Keratinocyte (primary cell): Measurements from ENCODE around the gene COL21A1. TPM values are rescaled to one million over a fixed set of nuclear protein-coding genes. Genes with fewer than 3 reads are reported as not detected.

ENCODE experiments used
- DNase-seq: peaks from one replicate; pipeline ENCODE4 v3.0.0-alpha.2; 2011; ENCODE audit warnings: low read depth, missing footprints, low spot score
- FAIRE-seq: peaks from 2 replicates; lab custom pipeline; 2011; peaks lifted over from hg19 to GRCh38; lab: Jason Lieb, UNC
- H2AFZ ChIP-seq: 2 replicates; pipeline ENCODE4 v1.6.0; 2012; ENCODE audit warnings: low read length, control low read depth, inconsistent platforms; ENCODE audit not compliant: control insufficient read depth
- H3K27ac ChIP-seq: 2 replicates; pipeline ENCODE4 v1.5.1; 2011; ENCODE audit warnings: low read length; ENCODE audit not compliant: control insufficient read depth, insufficient read depth
- H3K27me3 ChIP-seq: 3 replicates; pipeline ENCODE4 v1.6.0; 2011; ENCODE audit warnings: low read length; ENCODE audit not compliant: control insufficient read depth, insufficient read depth; ENCODE audit errors: extremely low read depth
- H3K36me3 ChIP-seq, 2 experiments: 2 replicates in 1 of 2; 3 replicates in 1 of 2; pipeline ENCODE4 v1.5.1; 2011; ENCODE audit warnings: low read length in 2 of 2, mild to moderate bottlenecking in 1 of 2; ENCODE audit not compliant: control insufficient read depth in 2 of 2, insufficient read depth in 2 of 2; ENCODE audit errors: extremely low read depth in 1 of 2
- H3K4me1 ChIP-seq: 3 replicates; pipeline ENCODE4 v1.5.1; 2011; ENCODE audit warnings: low read length; ENCODE audit not compliant: control insufficient read depth, insufficient read depth; ENCODE audit errors: extremely low read depth
- H3K4me2 ChIP-seq: 3 replicates; pipeline ENCODE4 v1.6.0; 2011; ENCODE audit warnings: low read depth, low read length; ENCODE audit not compliant: control insufficient read depth, insufficient read depth; ENCODE audit errors: extremely low read depth
- H3K4me3 ChIP-seq, 3 experiments: fragments of 200-600 bp in 1 of 3; sonication (generic) in 1 of 3; 2 replicates in 2 of 3; 3 replicates in 1 of 3; pipeline ENCODE4 v1.5.1; 2011 to 2016; ENCODE audit warnings: low read length in 3 of 3, mild to moderate bottlenecking in 3 of 3, control low read depth in 2 of 3, inconsistent platforms in 1 of 3, low read depth in 1 of 3, mixed read lengths in 1 of 3, mixed run types in 1 of 3, moderate library complexity in 1 of 3; ENCODE audit not compliant: control insufficient read depth in 2 of 3, insufficient read depth in 2 of 3; ENCODE audit errors: extremely low read depth in 1 of 3
- H3K79me2 ChIP-seq: 2 replicates; pipeline ENCODE4 v1.6.0; 2012; ENCODE audit warnings: low read length; ENCODE audit not compliant: control insufficient read depth, insufficient read depth
- H3K9ac ChIP-seq: 3 replicates; pipeline ENCODE4 v1.6.0; 2011; ENCODE audit warnings: low read length; ENCODE audit not compliant: control insufficient read depth, insufficient read depth; ENCODE audit errors: extremely low read depth
- H3K9me1 ChIP-seq: 3 replicates; pipeline ENCODE4 v1.6.0; 2011; ENCODE audit warnings: low read length; ENCODE audit not compliant: control insufficient read depth, insufficient read depth; ENCODE audit errors: extremely low read depth
- H3K9me3 ChIP-seq: 2 replicates; pipeline ENCODE4 v1.5.1; 2012; ENCODE audit warnings: low read depth, low read length; ENCODE audit not compliant: control insufficient read depth
- H4K20me1 ChIP-seq: 3 replicates; pipeline ENCODE4 v1.6.0; 2011; ENCODE audit warnings: low read length; ENCODE audit not compliant: control insufficient read depth, insufficient read depth; ENCODE audit errors: extremely low read depth
- EZH2 ChIP-seq: IDR thresholded peaks from one replicate; pipeline ENCODE4 v1.6.1; 2012; ENCODE audit warnings: inconsistent platforms, mild to moderate bottlenecking, low read length, moderate library complexity
- dilution Hi-C: fragments of 300-500 bp; cut with MboI; formaldehyde crosslinking; loops from one replicate; pipeline ENCODE4 v1.7.0; 2020; ENCODE audit warnings: low sequenced_read_pairs; ENCODE audit not compliant: extremely low pct_ligation_motif_present
- polyA plus RNA-seq, 5 experiments: library from polyadenylated mRNA; depleted of rRNA in 3 of 5; stranded (reverse) in 3 of 5; stranded (forward) in 1 of 5; unstranded in 1 of 5; fragments of >200 nt; gene quantifications; 1 replicate in 1 of 5; 2 replicates in 3 of 5; 3 replicates in 1 of 5; pipeline versions ENCODE4 v1.2.1 to v1.2.3, GENCODE V29; 2011 to 2012; ENCODE audit warnings: missing spikeins in 2 of 5, low read depth in 1 of 5, low replicate concordance in 1 of 5
- TF ChIP-seq, protein P1 (sequence below), 3 experiments: IDR thresholded peaks in 1 of 3; conservative IDR thresholded peaks in 1 of 3; optimal IDR thresholded peaks in 1 of 3; 2 replicates in 2 of 3; 3 replicates in 1 of 3; pipeline versions ENCODE3 to v1.5.1; 2011; ENCODE audit warnings: low read length in 3 of 3, mild to moderate bottlenecking in 3 of 3, moderate library complexity in 2 of 3, control low read depth in 1 of 3, inconsistent platforms in 1 of 3; ENCODE audit not compliant: insufficient read depth in 2 of 3; ENCODE audit errors: extremely low read depth in 1 of 3

The COL21A1 gene
- polyA plus RNA-seq, 1 donor (not counting 4 experiments of a cell fraction or from before 2014, with no cell fraction given) = 0.16 TPM

DNA sequence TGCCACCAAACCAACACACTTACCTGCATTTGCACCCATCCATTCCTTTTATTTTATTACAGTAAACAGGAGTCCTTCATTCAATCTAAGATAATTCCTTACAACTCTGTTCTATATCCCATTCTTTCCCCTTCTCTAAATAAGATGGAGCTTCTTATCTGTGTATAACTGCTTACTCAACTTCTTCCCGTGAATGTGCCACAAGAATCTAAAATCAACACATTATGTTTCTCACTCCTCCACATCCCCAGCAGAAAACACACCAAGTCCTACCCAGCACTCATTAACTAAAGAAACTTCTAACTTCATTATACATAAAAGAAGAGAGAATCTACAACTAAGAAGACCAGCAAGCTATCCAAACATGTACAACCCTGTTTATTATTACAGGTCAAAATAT, 141.1 kb downstream of the COL21A1 start:
- Histone ChIP-seq H3K4me1 (peaks cover 3% of the 10 kb centered on the region), H3K4me3 (no peak overlapping the region), H2AFZ (no peak overlapping the region), H3K36me3 (no peaks in the 10 kb centered on the region), H3K9ac (no peak overlapping the region), H3K9me1 (no peaks in the 10 kb centered on the region), H3K27me3 (no peaks in the 10 kb centered on the region), H3K9me3 (no peaks in the 10 kb centered on the region), H3K4me2 (no peak overlapping the region), H4K20me1 (no peaks in the 10 kb centered on the region), H3K79me2 (no peaks in the 10 kb centered on the region), H3K27ac (no peak overlapping the region)
- FAIRE-seq = no peak
- DNase-seq = no peak
- dilution Hi-C loops = no loop called here
- TF ChIP-seq EZH2 = no peak
- TF ChIP-seq, protein P1, sequence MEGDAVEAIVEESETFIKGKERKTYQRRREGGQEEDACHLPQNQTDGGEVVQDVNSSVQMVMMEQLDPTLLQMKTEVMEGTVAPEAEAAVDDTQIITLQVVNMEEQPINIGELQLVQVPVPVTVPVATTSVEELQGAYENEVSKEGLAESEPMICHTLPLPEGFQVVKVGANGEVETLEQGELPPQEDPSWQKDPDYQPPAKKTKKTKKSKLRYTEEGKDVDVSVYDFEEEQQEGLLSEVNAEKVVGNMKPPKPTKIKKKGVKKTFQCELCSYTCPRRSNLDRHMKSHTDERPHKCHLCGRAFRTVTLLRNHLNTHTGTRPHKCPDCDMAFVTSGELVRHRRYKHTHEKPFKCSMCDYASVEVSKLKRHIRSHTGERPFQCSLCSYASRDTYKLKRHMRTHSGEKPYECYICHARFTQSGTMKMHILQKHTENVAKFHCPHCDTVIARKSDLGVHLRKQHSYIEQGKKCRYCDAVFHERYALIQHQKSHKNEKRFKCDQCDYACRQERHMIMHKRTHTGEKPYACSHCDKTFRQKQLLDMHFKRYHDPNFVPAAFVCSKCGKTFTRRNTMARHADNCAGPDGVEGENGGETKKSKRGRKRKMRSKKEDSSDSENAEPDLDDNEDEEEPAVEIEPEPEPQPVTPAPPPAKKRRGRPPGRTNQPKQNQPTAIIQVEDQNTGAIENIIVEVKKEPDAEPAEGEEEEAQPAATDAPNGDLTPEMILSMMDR (optimal IDR thresholded peaks at IDR 0.05 in 1 of 3, IDR thresholded peaks at IDR 0.05 in 1 of 3, conservative IDR thresholded peaks at IDR 0.05 in 1 of 3; ENCODE audit: extremely low read depth in 1 of 3, insufficient read depth in 2 of 3, low read length in 3 of 3) = no peak

DNA sequence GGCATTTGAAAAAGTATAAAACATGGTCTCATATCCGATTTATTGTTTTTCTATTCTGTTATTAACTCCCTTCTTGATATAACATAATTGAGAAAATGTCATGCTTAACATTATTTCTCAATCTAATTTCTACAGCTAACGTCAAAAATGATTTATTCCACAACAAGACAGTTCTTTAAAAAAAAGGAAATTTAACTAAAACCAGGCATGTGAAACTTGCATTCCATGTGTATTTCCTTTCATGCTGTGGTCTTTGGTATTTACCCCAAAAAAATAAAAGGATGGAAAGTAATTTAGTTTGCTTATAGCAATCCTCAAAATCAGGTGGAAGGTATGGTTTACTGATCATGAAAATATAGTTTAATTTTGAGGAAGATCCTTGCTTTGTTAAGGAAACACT, 142.8 kb downstream of the COL21A1 start:
- H3K36me3 ChIP-seq = no peaks in the 10 kb centered on the region
- H3K4me2 ChIP-seq = no peak overlapping the region
- no peak overlapping the region for H3K27ac ChIP-seq
- no peaks in the 10 kb centered on the region for H4K20me1 ChIP-seq
- H3K9ac ChIP-seq = no peak overlapping the region
- no peak for DNase-seq
- H3K79me2 ChIP-seq = no peaks in the 10 kb centered on the region
- FAIRE-seq = no peak
- no peaks in the 10 kb centered on the region for H3K9me3 ChIP-seq
- H3K27me3 ChIP-seq = no peaks in the 10 kb centered on the region
- TF ChIP-seq EZH2 = no peak
- TF ChIP-seq, protein P1 (optimal IDR thresholded peaks at IDR 0.05 in 1 of 3, IDR thresholded peaks at IDR 0.05 in 1 of 3, conservative IDR thresholded peaks at IDR 0.05 in 1 of 3; ENCODE audit: extremely low read depth in 1 of 3, insufficient read depth in 2 of 3, low read length in 3 of 3) = no peak
- H3K9me1 ChIP-seq = no peaks in the 10 kb centered on the region
- H2AFZ ChIP-seq = no peak overlapping the region
- H3K4me3 ChIP-seq = no peak overlapping the region
- H3K4me1 ChIP-seq = peaks cover 3% of the 10 kb centered on the region
- dilution Hi-C loops = no loop called here
